Erythroblast (primary cell): ENCODE data around the gene ZNF280D.

Experiments
- GATA1 ChIP-seq: IDR thresholded peaks from 2 replicates; pipeline ENCODE4 v1.6.1; 2011; ENCODE audit warnings: low read depth, mild to moderate bottlenecking, control low read depth, low read length, moderate library complexity
- POLR2A ChIP-seq: IDR thresholded peaks from 2 replicates; pipeline ENCODE4 v1.6.1; 2011; ENCODE audit warnings: mild to moderate bottlenecking, low read length

DNA sequence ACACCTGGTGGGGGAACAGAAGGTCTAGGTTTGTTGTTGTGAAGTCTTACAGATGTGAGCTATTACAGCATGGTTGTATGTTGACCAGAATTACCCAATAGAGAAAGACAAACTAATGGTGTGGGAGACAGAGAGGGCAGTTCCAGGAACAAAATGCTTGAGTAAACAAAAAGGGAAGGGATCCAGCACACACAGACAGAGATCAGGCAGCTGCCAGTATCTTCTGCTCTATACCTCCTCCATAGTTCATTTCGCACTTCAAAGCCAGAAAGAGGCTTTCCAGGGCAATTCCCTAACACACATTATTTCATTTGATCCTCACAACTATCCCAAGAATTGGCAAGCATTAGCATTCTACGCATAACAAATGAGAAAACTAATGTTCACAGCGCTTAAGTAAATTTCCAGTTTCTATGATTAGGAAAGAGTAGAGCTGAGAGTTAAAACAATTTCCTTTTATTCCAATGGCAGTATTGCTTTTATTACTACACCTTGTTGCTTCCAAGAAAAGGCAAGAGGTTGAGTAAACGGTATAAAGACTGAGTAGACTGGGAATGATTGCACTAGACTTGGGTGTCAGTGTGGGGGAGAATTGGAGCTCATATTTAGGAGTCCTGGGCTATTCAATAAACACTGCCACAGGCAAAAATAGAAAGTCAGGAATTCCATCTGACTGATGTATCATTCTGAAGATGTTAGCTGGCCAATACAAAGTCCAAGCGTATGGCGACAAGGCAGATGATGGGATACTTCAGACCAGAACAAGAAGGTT is 39.7 kb upstream of the ZNF280D start:
- TF ChIP-seq POLR2A (no peak), GATA1 (no peak)
